Endothelial cell of umbilical vein (primary cell): Measurements from ENCODE around the gene PLBD1.

Experiments used
- CTCF ChIP-seq, 2 donors: IDR thresholded peaks; 1 replicate in 1 of 2; 2 replicates in 1 of 2; pipeline ENCODE4 v1.5.1; 2011; ENCODE audit warnings: low read length in 2 of 2, mild to moderate bottlenecking in 2 of 2, moderate library complexity in 2 of 2, control low read depth in 1 of 2, inconsistent platforms in 1 of 2, low read depth in 1 of 2; ENCODE audit not compliant: insufficient read depth in 1 of 2; ENCODE audit errors: extremely low read depth in 1 of 2
- EZH2 ChIP-seq: IDR thresholded peaks from 2 replicates; pipeline ENCODE4 v1.6.1; 2012; ENCODE audit warnings: borderline replicate concordance, low read depth, mild to moderate bottlenecking, moderate library complexity, low read length, inconsistent platforms; ENCODE audit not compliant: severe bottlenecking
- FOS ChIP-seq: IDR thresholded peaks from 2 replicates; pipeline ENCODE4 v1.6.1; 2011; ENCODE audit warnings: mild to moderate bottlenecking, low read length, moderate library complexity, borderline replicate concordance; ENCODE audit not compliant: insufficient read depth
- MAX ChIP-seq: IDR thresholded peaks from 2 replicates; pipeline ENCODE4 v1.6.1; 2011; ENCODE audit not compliant: insufficient read depth, insufficient read length
- MYC ChIP-seq: IDR thresholded peaks from one replicate; pipeline ENCODE4 v1.6.1; 2011; ENCODE audit warnings: mild to moderate bottlenecking, low read depth, low read length
- POLR2A ChIP-seq: IDR thresholded peaks from 2 replicates; pipeline ENCODE4 v1.6.1; 2012; ENCODE audit warnings: low read depth, mild to moderate bottlenecking, control low read depth, low read length
- POLR2AphosphoS5 ChIP-seq: IDR thresholded peaks from 2 replicates; pipeline ENCODE4 v1.6.1; 2012; ENCODE audit warnings: low read depth, mild to moderate bottlenecking, control low read depth, low read length, moderate library complexity; ENCODE audit not compliant: insufficient read depth

- TF ChIP-seq FOS (no peak), CTCF (IDR thresholded peaks at IDR 0.05; ENCODE audit: extremely low read depth in 1 of 2, insufficient read depth in 1 of 2, low read depth in 1 of 2, low read length in 2 of 2) (no peak), MAX (no peak), POLR2A (no peak), POLR2AphosphoS5 (no peak), MYC (no peak), EZH2 (no peak)
These were observed 9.2 kb upstream of the PLBD1 start for GRCh38 chr12:14576896-14577295.
